Measurements from ENCODE around the gene C4BPA.

The C4BPA gene

GRCh38 chr1:207194197-207194596, 90.2 kb downstream of the C4BPA start:
- no peak for DNase-seq
